ENCODE measurements around the gene WNK3. TPM values are rescaled to one million over a fixed set of nuclear protein-coding genes. Genes with fewer than 3 reads are reported as not detected.

The WNK3 gene
- total and polyA plus RNA-seq, 2 of the 13 experiments (the other 11 are each of a cell fraction or from before 2014, with no cell fraction given) = 0.12 to 0.62 TPM

- ChIA-PET CTCF (ENCODE audit: low intra/inter-chr PET ratio, low total read pairs) (no interaction called here), POLR2A (no interaction called here)
- Histone ChIP-seq H3K9me3 (ENCODE audit: low read length) (no peaks in the 10 kb centered on the region), H2AFZ (ENCODE audit: low read length) (no peak overlapping the region), H3K4me3 (replicated peaks in 1 of 3; ENCODE audit: insufficient read depth in 1 of 3, low read depth in 2 of 3, low read length in 3 of 3) (no peak overlapping the region), H3K79me2 (ENCODE audit: insufficient read depth, low read length) (no peaks in the 10 kb centered on the region), H3K4me1 (ENCODE audit: insufficient read depth, low read length) (peaks cover 11% of the 10 kb centered on the region), H3K9ac (ENCODE audit: insufficient read depth, low read depth, low read length) (no peak overlapping the region), H3K4me2 (ENCODE audit: low read depth, low read length) (no peak overlapping the region), H4K20me1 (ENCODE audit: insufficient read depth, low read length) (no peaks in the 10 kb centered on the region), H3K36me3 (replicated peaks in 1 of 2; ENCODE audit: control insufficient read depth in 1 of 2, insufficient read depth in 2 of 2, low read length in 2 of 2) (no peaks in the 10 kb centered on the region), H3K27ac (ENCODE audit: extremely low read length, insufficient read depth, low read length) (no peak overlapping the region), H3K27me3 (ENCODE audit: control insufficient read depth in 1 of 2, insufficient read depth in 2 of 2, low read length in 2 of 2) (no peaks in the 10 kb centered on the region)
- in situ Hi-C loops (cut with HindIII; ENCODE audit: extremely low pct_ligation_motif_present, low pct_unique_long_range_greater_than_20kb) (no loop called here), intact Hi-C loops (cut with micrococcal nuclease; ENCODE audit: unreplicated experiment) (no loop called here)
- BruUV-seq (replicated peaks) = no TSS peak
- WGBS (ENCODE audit: low lambda C conversion rate) = 94% methylated on average over 2 of the region's 2 CpGs
- no peak for ATAC-seq
- TF ChIP-seq ATF7 (IDR thresholded peaks at IDR 0.05) (peak; percentile 57), ATF7 (CRISPR knock-in tag; IDR thresholded peaks at IDR 0.05) (no peak), NFE2L1 (CRISPR knock-in tag; IDR thresholded peaks at IDR 0.05; ENCODE audit: borderline replicate concordance) (no peak)
- no peak for DNase-seq (ENCODE audit: low spot score)
- no peak for FAIRE-seq
Observed at GRCh38 chrX:54306379-54306778, 51.5 kb downstream of the WNK3 start.

- ChIA-PET POLR2A (no interaction called here), CTCF (ENCODE audit: low intra/inter-chr PET ratio, low total read pairs) (no interaction called here)
- no peak for DNase-seq (ENCODE audit: low spot score)
- 40% methylated on average over 4 of the region's 4 CpGs for WGBS (ENCODE audit: low lambda C conversion rate)
- no TSS peak for BruUV-seq (replicated peaks)
- FAIRE-seq = no peak
- Histone ChIP-seq H3K79me2 (ENCODE audit: insufficient read depth, low read length) (no peaks in the 10 kb centered on the region), H4K20me1 (ENCODE audit: insufficient read depth, low read length) (no peaks in the 10 kb centered on the region), H3K27ac (ENCODE audit: extremely low read length, insufficient read depth, low read length) (no peak overlapping the region), H3K4me2 (ENCODE audit: low read depth, low read length) (no peak overlapping the region), H3K9me3 (ENCODE audit: low read length) (no peaks in the 10 kb centered on the region), H3K4me1 (ENCODE audit: insufficient read depth, low read length) (peaks cover 11% of the 10 kb centered on the region), H3K27me3 (ENCODE audit: control insufficient read depth in 1 of 2, insufficient read depth in 2 of 2, low read length in 2 of 2) (no peaks in the 10 kb centered on the region), H2AFZ (ENCODE audit: low read length) (no peak overlapping the region), H3K4me3 (replicated peaks in 1 of 3; ENCODE audit: insufficient read depth in 1 of 3, low read depth in 2 of 3, low read length in 3 of 3) (no peak overlapping the region), H3K36me3 (replicated peaks in 1 of 2; ENCODE audit: control insufficient read depth in 1 of 2, insufficient read depth in 2 of 2, low read length in 2 of 2) (no peaks in the 10 kb centered on the region), H3K9ac (ENCODE audit: insufficient read depth, low read depth, low read length) (no peak overlapping the region)
- in situ Hi-C loops (cut with HindIII; ENCODE audit: extremely low pct_ligation_motif_present, low pct_unique_long_range_greater_than_20kb) (no loop called here), intact Hi-C loops (cut with micrococcal nuclease; ENCODE audit: unreplicated experiment) (no loop called here)
- no peak for ATAC-seq
- no peak for TF ChIP-seq PHF5A (CRISPR knock-in tag; IDR thresholded peaks at IDR 0.05; ENCODE audit: low read depth, unreplicated experiment)
- TF ChIP-seq ZNF768 (CRISPR knock-in tag; IDR thresholded peaks at IDR 0.05) = no peak
- no peak for TF ChIP-seq POLR2A (IDR thresholded peaks at IDR 0.05; ENCODE audit: insufficient read depth in 1 of 2, low read depth in 2 of 2, low read length in 2 of 2)
- TF ChIP-seq REXO4 (CRISPR knock-in tag; IDR thresholded peaks at IDR 0.05; ENCODE audit: borderline replicate concordance) = no peak
- TF ChIP-seq CCAR2 (optimal IDR thresholded peaks at IDR 0.05; ENCODE audit: low read depth, low read length) = no peak
- no peak for TF ChIP-seq ZBTB3 (CRISPR knock-in tag; IDR thresholded peaks at IDR 0.05; ENCODE audit: borderline replicate concordance, low read depth)
- TF ChIP-seq BRF2 (CRISPR knock-in tag; IDR thresholded peaks at IDR 0.05) = no peak
- no peak for TF ChIP-seq PRDM10 (CRISPR knock-in tag; IDR thresholded peaks at IDR 0.05; ENCODE audit: low read depth)
- no peak for TF ChIP-seq ZXDC (CRISPR knock-in tag; IDR thresholded peaks at IDR 0.05)
Observed at GRCh38 chrX:54301516-54301915, 56.3 kb downstream of the WNK3 start.
